GM06990 (cell line): ENCODE measurements around the gene CNTNAP2.
"Not testable (repeated sequence)": the region's sequence is repeated elsewhere in the genome, so short reads cannot be mapped to it uniquely, and the experiment has no call there.

Experiments used
- DNase-seq: peaks from one replicate; pipeline ENCODE4 v3.0.0-alpha.2; 2011; ENCODE audit not compliant: insufficient read length; ENCODE audit errors: extremely low read depth
- H3K27me3 ChIP-seq: replicated peaks from 2 replicates; pipeline ENCODE4 v1.6.0; 2011; ENCODE audit warnings: low read length; ENCODE audit not compliant: control insufficient read depth, insufficient read depth
- H3K36me3 ChIP-seq: 2 replicates; pipeline ENCODE4 v1.5.1; 2011; ENCODE audit warnings: low read length; ENCODE audit not compliant: control insufficient read depth, insufficient read depth
- H3K4me3 ChIP-seq: replicated peaks from 2 replicates; pipeline ENCODE4 v1.5.1; 2011; ENCODE audit warnings: low read depth, mild to moderate bottlenecking, control low read depth, low read length
- CTCF ChIP-seq: IDR thresholded peaks from 2 replicates; pipeline ENCODE4 v1.5.1; 2011; ENCODE audit warnings: low read length, control low read depth, mild to moderate bottlenecking, inconsistent platforms; ENCODE audit not compliant: insufficient read depth, poor library complexity, severe bottlenecking

Gene CNTNAP2

GRCh38 chr7:147779949-147780348, 1663.3 kb downstream of the CNTNAP2 start:
- TF ChIP-seq CTCF = no peak
- Histone ChIP-seq H3K36me3 (no peaks in the 10 kb centered on the region), H3K27me3 (no peaks in the 10 kb centered on the region), H3K4me3 (no peak overlapping the region)
- DNase-seq = no peak

- DNase-seq = no peak
- no peak overlapping the region for H3K4me3 ChIP-seq
- H3K27me3 ChIP-seq = no peaks in the 10 kb centered on the region
- no peaks in the 10 kb centered on the region for H3K36me3 ChIP-seq
- no peak for TF ChIP-seq CTCF
Observed at GRCh38 chr7:147796581-147796980, 1680.0 kb downstream of the CNTNAP2 start.

- Histone ChIP-seq H3K36me3 (no peaks in the 10 kb centered on the region), H3K4me3 (no peak overlapping the region), H3K27me3 (no peaks in the 10 kb centered on the region)
- no peak for TF ChIP-seq CTCF
- DNase-seq = no peak
Observed at GRCh38 chr7:147798001-147798400, 1681.4 kb downstream of the CNTNAP2 start.

GRCh38 chr7:147801762-147802161, 1685.2 kb downstream of the CNTNAP2 start:
- DNase-seq, H3K36me3 ChIP-seq, H3K4me3 ChIP-seq, H3K27me3 ChIP-seq: not testable (repeated sequence)

GRCh38 chr7:147803151-147803550, 1686.5 kb downstream of the CNTNAP2 start:
- Histone ChIP-seq H3K27me3 (no peaks in the 10 kb centered on the region), H3K36me3 (no peaks in the 10 kb centered on the region), H3K4me3 (no peak overlapping the region)
- no peak for DNase-seq
- no peak for TF ChIP-seq CTCF

GRCh38 chr7:147803606-147804005, 1687.0 kb downstream of the CNTNAP2 start:
- Histone ChIP-seq H3K4me3 (no peak overlapping the region), H3K27me3 (no peaks in the 10 kb centered on the region), H3K36me3 (no peaks in the 10 kb centered on the region)
- no peak for TF ChIP-seq CTCF
- DNase-seq = no peak

- Histone ChIP-seq H3K27me3 (no peaks in the 10 kb centered on the region), H3K36me3 (no peaks in the 10 kb centered on the region), H3K4me3 (no peak overlapping the region)
- DNase-seq = no peak
- TF ChIP-seq CTCF = no peak
Observed at GRCh38 chr7:147804032-147804431, 1687.4 kb downstream of the CNTNAP2 start.
